BJ (cell line): ENCODE data around the gene DNM3. TPM values are rescaled to one million over a fixed set of nuclear protein-coding genes. Genes with fewer than 3 reads are reported as not detected.

Experiments used
- CTCF ChIA-PET: fragments of 350-600 bp; formaldehyde crosslinking; extraction: SDS; loops from one replicate; lab custom pipeline; 2021; ENCODE audit warnings: antibody characterized with exemption, inconsistent platforms; lab: Yijun Ruan, JAX
- POLR2A ChIA-PET: fragments of 300-600 bp; sonication (Branson Sonifier 250); formaldehyde crosslinking; extraction: SDS; loops from one replicate; lab custom pipeline; 2021; ENCODE audit warnings: antibody characterized with exemption; lab: Charles Lee
- DNase-seq: peaks from one replicate; pipeline ENCODE4 v3.0.0-alpha.2; 2011; ENCODE audit warnings: low read depth
- H3K27me3 ChIP-seq: 2 replicates; pipeline ENCODE4 v1.6.0; 2011; ENCODE audit warnings: low read length; ENCODE audit not compliant: control insufficient read depth, insufficient read depth
- H3K36me3 ChIP-seq: 2 replicates; pipeline ENCODE4 v1.5.1; 2011; ENCODE audit warnings: low read length; ENCODE audit not compliant: control insufficient read depth, insufficient read depth
- H3K4me3 ChIP-seq: 2 replicates; pipeline ENCODE4 v1.5.1; 2011; ENCODE audit warnings: low read depth, mild to moderate bottlenecking, control low read depth, low read length
- CTCF ChIP-seq: IDR thresholded peaks from 2 replicates; pipeline ENCODE4 v1.5.1; 2011; ENCODE audit warnings: low read depth, mild to moderate bottlenecking, control low read depth, inconsistent platforms, low read length, moderate library complexity; ENCODE audit not compliant: insufficient read depth
- polyA plus RNA-seq: library from polyadenylated mRNA; depleted of rRNA; stranded (reverse); fragments of >200 nt; gene quantifications from 2 replicates; pipeline ENCODE4 v1.2.3, GENCODE V29; 2011

The DNM3 gene
- polyA plus RNA-seq, 1 experiment = 0.26 TPM

- CTCF ChIA-PET = no interaction called here
- DNase-seq = no peak
Measured at GRCh38 chr1:171873664-171874063, 32.4 kb downstream of the DNM3 start.

GRCh38 chr1:171877701-171878100, 36.4 kb downstream of the DNM3 start:
- Histone ChIP-seq H3K4me3 (no peak overlapping the region), H3K27me3 (no peaks in the 10 kb centered on the region), H3K36me3 (no peaks in the 10 kb centered on the region)
- POLR2A ChIA-PET = no interaction called here
- CTCF ChIA-PET = no interaction called here
- TF ChIP-seq CTCF = no peak
- no peak for DNase-seq

More at GRCh38 chr1:171873664-171874063, 32.4 kb downstream of the DNM3 start:
- no peaks in the 10 kb centered on the region for H3K27me3 ChIP-seq
- H3K36me3 ChIP-seq = no peaks in the 10 kb centered on the region
- TF ChIP-seq CTCF = no peak
- POLR2A ChIA-PET = no interaction called here
- no peak overlapping the region for H3K4me3 ChIP-seq

GRCh38 chr1:171879556-171879955, 38.3 kb downstream of the DNM3 start:
- no peak overlapping the region for H3K4me3 ChIP-seq
- TF ChIP-seq CTCF = no peak
- H3K27me3 ChIP-seq = no peaks in the 10 kb centered on the region
- DNase-seq = no peak
- ChIA-PET CTCF (interaction anchor here (1.2 kb wide), 1 partner anchor 9 kb away, joined by 3 read pairs; no protein-coding TSS in a partner anchor), POLR2A (no interaction called here)
- H3K36me3 ChIP-seq = no peaks in the 10 kb centered on the region

- ChIA-PET CTCF (no interaction called here), POLR2A (no interaction called here)
- no peak for TF ChIP-seq CTCF
Measured at GRCh38 chr1:171881442-171881841, 40.1 kb downstream of the DNM3 start.

GRCh38 chr1:171883849-171884248, 42.6 kb downstream of the DNM3 start:
- ChIA-PET POLR2A (no interaction called here), CTCF (interaction anchor here (0.6 kb wide), 1 partner anchor 14 kb away, joined by 3 read pairs; no protein-coding TSS in a partner anchor)
- no peaks in the 10 kb centered on the region for H3K27me3 ChIP-seq
- TF ChIP-seq CTCF = no peak
- no peaks in the 10 kb centered on the region for H3K36me3 ChIP-seq
- H3K4me3 ChIP-seq = no peak overlapping the region
- no peak for DNase-seq

More at GRCh38 chr1:171881442-171881841, 40.1 kb downstream of the DNM3 start:
- H3K4me3 ChIP-seq = no peak overlapping the region
- H3K36me3 ChIP-seq = no peaks in the 10 kb centered on the region
- no peak for DNase-seq
- no peaks in the 10 kb centered on the region for H3K27me3 ChIP-seq
